GM18870 (cell line): ENCODE measurements around the gene CFAP77.

Source experiments
- ATAC-seq: cut with Tn5 transposase; IDR thresholded peaks from one replicate; pipeline ENCODE4 v1.9.1; 2021; ENCODE audit warnings: moderate library complexity; ENCODE audit not compliant: unreplicated experiment

The CFAP77 gene

GRCh38 chr9:132447902-132448301 is 37.9 kb downstream of the CFAP77 start:
- ATAC-seq: no peak

- ATAC-seq: no peak
These were observed 41.3 kb downstream of the CFAP77 start for GRCh38 chr9:132451276-132451675.

DNA sequence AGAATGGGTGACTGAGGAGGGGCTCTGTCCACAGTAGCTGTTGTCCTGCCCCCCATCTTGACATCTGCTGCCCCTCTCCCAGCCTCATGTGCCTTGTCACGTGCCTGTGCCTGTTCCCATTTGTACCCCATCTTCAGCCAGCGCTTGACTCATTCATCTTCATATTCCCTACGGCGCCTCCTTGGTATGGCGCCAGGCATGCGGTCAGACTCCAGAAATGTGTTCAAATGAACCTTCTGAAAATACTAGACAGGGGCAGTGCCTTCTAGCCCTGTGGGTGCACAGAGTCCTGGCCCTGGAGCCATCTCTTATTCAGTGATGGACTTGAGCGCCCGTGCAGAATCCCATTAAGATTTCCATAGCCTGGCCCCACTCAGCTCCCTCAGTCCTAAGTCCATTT is 46.2 kb downstream of the CFAP77 start:
- ATAC-seq: no peak

DNA sequence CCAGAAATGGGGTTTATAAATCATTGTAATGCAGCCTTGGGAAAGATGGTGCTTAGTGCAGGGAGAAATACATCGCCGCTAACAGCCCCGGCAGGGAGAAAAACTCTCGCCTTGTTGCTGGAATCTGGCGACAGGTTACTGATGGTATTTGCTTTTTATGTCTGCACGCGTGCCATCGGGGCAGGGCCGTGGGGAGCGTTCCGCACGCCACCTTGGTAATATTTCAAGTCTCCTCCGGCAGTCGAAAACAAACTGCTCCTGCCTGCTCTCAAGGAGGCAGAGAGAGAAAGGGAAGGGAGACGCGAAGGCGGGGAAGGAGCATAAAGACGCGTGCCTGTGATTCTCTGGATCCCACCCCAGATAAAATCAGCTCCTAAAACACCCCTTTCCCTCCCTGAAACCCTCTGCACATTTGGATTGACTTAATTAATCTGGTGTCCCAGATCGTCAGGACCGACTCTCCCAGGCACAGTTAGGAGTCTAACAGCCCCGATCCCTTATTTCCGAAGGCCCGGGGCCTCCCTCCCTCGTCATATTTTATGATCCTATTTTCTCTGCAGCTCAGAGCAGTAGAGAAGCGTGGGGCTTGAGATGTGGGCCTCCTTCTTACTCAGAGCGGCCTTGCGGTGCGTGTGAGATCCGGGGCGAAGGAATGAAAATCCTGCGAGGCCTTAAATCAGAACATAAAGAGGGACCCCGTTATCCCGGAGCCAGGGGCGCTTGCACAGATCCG is 47.7 kb downstream of the CFAP77 start:
- ATAC-seq: no peak

GRCh38 chr9:132458432-132458831 is 48.4 kb downstream of the CFAP77 start:
- ATAC-seq: no peak

GRCh38 chr9:132459661-132460060 is 49.6 kb downstream of the CFAP77 start:
- no peak for ATAC-seq

DNA sequence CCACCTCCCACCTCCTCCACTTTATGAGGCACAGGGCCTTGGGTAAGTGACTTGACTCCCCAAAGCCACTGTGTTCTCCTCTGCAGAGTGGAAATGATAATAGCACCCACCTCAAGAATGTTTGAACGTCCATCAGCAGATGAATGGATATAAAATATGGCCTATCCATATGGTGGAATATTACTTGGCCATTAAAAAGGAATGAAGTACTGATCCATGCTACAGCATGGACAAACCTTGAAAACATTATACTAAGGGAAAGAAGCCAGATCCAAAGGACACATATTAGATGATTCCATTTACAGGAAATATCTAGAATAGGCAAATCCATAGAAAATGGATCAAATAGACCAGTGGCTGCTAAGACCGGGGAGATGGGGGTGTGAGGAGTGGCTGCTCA is 50.2 kb downstream of the CFAP77 start:
- no peak for ATAC-seq

DNA sequence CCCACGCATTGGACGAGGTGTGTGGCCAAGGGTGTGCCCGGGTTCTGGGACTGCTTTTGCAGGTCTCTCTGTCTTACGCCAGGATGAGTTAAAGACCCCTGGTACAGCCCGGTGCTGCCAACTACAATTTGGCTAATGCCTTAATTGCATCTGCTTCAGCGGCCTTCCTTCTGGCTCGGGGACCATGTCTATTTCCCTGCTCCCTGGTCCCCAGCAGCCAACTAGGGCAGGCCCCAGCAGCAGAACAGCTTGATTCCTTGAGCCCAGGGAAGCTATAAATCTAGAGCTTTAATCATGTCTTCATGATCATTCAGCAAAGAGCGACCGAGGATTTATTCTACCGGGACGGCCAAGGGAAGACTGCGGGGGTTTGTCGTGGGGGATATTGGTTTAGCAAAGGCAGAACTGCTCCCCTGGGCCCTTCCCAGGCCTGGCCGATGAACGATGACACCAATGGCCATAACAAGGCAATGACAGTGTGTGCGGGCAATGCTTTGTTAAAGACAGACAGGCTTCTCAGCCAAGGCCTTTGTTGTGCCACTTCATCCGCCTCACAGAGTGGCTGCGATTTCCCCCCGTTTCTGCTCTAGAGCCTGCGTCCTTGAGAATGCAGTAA is 51.4 kb downstream of the CFAP77 start:
- no peak for ATAC-seq

DNA sequence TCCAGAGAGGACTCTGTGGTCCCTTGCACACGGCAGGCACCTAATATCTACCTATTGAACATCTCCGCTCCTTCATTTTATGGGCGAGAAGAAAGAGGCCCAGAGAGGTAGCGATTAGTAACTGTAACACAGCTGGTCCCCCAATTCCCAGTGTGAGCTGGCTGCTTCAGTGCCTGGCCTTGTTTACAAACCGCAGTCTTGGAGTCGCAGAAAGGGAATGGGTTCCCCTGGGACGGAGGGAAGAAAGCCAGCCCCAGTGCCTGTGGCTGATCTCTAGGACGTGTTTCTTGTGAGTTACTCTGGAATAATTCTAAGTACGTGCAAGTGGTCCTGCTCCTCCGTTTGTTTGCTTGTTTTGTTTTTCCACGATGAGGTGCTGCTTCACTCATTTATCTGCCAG is 52.0 kb downstream of the CFAP77 start:
- ATAC-seq: no peak

DNA sequence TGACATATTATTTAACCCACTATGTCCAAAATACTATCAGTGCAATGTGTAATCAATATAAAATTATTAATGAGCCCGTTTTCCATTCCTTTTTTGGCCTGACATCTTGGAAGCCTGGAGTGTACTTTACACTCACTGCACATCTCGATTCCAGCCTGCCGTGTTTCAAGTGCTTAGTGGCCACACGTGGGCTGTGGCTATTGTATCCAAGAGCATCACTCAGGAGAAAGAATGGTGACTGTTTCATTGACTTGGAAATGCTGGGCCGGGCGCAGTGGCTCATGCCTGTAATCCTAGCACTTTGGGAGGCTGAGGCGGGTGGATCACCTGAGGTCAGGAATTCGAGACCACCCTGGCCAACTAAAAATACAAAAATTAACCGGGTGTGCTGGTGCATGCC is 54.5 kb downstream of the CFAP77 start:
- no peak for ATAC-seq

DNA sequence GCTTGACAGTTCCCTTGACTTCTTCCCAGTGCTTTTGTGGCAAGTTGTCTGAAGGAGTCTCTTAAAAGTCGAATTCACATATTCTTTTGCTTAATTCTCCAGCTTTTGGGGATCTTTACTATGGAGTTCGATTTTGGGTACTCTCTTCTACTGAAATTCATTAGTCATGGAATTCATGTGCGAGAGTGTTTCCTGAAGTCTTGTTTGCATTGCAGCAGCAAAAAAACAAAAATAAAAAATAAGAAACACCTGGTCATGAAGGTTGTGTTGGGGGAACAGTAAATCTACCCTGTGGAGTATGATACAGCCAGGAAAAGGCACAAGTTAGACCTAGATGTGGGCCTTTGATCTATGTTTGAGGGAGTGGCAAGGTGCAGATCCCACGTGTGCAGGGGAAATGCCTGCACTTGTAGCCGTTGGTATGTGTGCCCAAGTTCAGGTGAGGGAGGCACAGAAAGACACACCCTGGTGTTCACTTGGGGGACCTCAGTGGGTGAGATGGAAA is 55.2 kb downstream of the CFAP77 start:
- no peak for ATAC-seq

DNA sequence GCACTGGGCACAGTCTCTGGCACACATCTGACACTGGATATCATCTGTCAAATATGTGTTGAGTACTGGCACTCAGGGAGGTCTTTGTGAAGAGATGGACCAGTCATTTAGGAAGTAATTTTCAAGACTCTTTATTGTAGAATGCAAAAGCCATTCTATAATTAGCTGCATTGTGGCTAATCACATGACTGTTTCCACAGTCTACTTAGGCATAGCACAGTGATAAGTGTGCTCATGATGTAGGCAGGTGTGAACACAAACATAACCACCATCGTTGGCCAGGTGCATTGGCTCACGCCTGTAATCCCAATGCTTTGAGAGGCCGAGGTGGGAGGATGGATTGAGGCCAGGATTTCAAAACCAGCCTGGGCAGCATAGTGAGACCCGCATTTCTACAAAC is 62.2 kb downstream of the CFAP77 start:
- ATAC-seq: no peak

GRCh38 chr9:132472599-132472998 is 62.6 kb downstream of the CFAP77 start:
- ATAC-seq: no peak

- no peak for ATAC-seq
These were observed 64.2 kb downstream of the CFAP77 start for GRCh38 chr9:132474253-132474652.

GRCh38 chr9:132478353-132479050 is 68.5 kb downstream of the CFAP77 start:
- ATAC-seq: no peak

DNA sequence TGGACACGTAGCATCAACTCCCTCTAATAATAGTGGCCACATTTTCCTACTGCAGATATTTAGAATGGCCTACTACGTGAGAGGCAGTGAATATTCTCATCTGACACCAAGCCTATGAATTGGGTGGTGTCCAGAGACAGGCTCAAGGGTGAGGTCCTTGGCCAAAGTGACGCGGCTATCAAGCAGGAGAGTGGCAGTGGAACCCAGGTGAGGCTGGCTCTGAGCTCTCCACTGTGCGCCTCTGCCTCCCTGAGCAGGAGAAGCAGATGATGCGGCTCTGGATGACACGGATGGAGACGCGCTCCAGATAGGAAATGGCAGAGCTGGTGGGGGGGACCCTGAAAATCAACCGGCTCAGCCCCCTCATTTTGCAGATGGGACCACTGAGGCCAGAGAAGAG is 69.7 kb downstream of the CFAP77 start:
- ATAC-seq: no peak

DNA sequence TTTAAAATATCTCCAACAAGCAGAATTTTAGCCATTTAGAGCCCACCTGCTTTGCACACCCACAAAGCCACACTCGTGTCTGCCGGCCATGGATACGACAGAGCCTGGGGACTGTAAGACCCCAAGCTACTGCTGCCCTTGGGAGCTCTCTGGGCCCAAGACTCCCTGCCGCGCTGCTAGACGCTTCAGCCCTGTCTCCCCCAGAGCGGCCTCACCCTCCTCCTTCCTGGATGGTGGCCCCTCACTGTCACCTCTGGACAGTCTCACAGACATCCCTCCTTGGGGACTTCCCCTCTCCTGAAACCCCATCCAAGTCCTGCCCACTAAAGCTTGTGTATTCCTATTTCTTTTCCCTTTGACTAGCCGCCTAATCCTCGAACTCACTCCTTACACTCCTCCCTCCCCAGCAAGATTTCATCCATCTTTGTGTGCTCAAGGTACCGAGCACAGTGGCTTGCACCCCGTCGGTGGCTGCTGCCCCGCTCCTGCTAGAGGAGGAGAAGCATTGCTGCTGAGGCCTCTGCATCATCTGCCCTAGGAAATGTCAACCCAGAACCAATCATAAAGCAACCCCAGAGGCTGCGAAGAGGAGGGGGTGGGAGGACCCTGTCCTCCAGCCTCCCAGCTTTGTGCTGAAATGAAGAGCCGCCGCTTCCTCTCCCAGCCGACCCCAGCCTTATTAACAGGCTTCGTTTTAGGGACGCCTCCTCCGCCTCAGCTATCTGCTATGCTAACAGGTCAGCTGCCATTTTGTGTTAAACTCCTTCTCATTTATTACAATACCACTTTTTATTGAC is 71.2 kb downstream of the CFAP77 start:
- no peak for ATAC-seq

GRCh38 chr9:132482196-132482813 is 72.3 kb downstream of the CFAP77 start:
- ATAC-seq: no peak

- ATAC-seq: no peak
These were observed 75.4 kb downstream of the CFAP77 start for GRCh38 chr9:132485393-132485792.

GRCh38 chr9:132486706-132487350 is 76.8 kb downstream of the CFAP77 start:
- no peak for ATAC-seq
